H1 (cell line): ENCODE data around the gene IL21R. TPM values are rescaled to one million over a fixed set of nuclear protein-coding genes. Genes with fewer than 3 reads are reported as not detected.

Experiments used
- CTCF ChIA-PET: fragments of 300-600 bp; sonication (Branson Sonifier 250); formaldehyde crosslinking; loops from one replicate; lab custom pipeline; 2021; ENCODE audit not compliant: partially characterized antibody; lab: Charles Lee
- POLR2A ChIA-PET: fragments of 300-600 bp; sonication (Branson Sonifier 250); formaldehyde crosslinking; loops from one replicate; lab custom pipeline; 2021; ENCODE audit warnings: inconsistent platforms; ENCODE audit not compliant: partially characterized antibody; lab: Charles Lee
- DNase-seq, 2 experiments: peaks; one replicate each; pipeline versions ENCODE4 v3.0.0 to v3.0.0-alpha.2; 2010 to 2022; ENCODE audit warnings: low spot score in 2 of 2, low read depth in 1 of 2, mixed read lengths in 1 of 2
- FAIRE-seq: peaks from 2 replicates; lab custom pipeline; 2011; peaks lifted over from hg19 to GRCh38; lab: Jason Lieb, UNC
- H2AFZ ChIP-seq: 2 replicates; pipeline ENCODE4 v1.8.1; 2012; ENCODE audit warnings: low read length, inconsistent platforms
- H2AK5ac ChIP-seq: 2 replicates; pipeline ENCODE4 v1.6.1; 2013; ENCODE audit warnings: low read depth, low read length
- H2BK120ac ChIP-seq: replicated peaks from 2 replicates; pipeline ENCODE3; 2013; ENCODE audit warnings: low read depth, low read length, inconsistent platforms
- H2BK12ac ChIP-seq: 2 replicates; pipeline ENCODE4 v1.6.1; 2013; ENCODE audit warnings: low read depth, low read length
- H2BK15ac ChIP-seq: 2 replicates; pipeline ENCODE4 v1.6.1; 2013; ENCODE audit warnings: low read length
- H2BK20ac ChIP-seq: 2 replicates; pipeline ENCODE4 v1.6.1; 2013; ENCODE audit warnings: low read length
- H2BK5ac ChIP-seq: 2 replicates; pipeline ENCODE4 v1.6.1; 2013; ENCODE audit warnings: low read depth, low read length
- H3K14ac ChIP-seq: 2 replicates; pipeline ENCODE4 v1.6.1; 2013; ENCODE audit warnings: inconsistent platforms; ENCODE audit not compliant: insufficient read length
- H3K18ac ChIP-seq: 2 replicates; pipeline ENCODE4 v1.6.1; 2013; ENCODE audit warnings: low read length; ENCODE audit errors: extremely low read depth
- H3K23ac ChIP-seq: 2 replicates; pipeline ENCODE4 v1.6.1; 2013; ENCODE audit warnings: inconsistent platforms; ENCODE audit not compliant: insufficient read length
- H3K23me2 ChIP-seq: 2 replicates; pipeline ENCODE4 v1.6.1; 2013; ENCODE audit warnings: low read depth, low read length
- H3K27ac ChIP-seq: 2 replicates; pipeline ENCODE4 v1.6.1; 2011; ENCODE audit warnings: low read depth, low read length, inconsistent platforms
- H3K27me3 ChIP-seq, 4 experiments: replicated peaks in 1 of 4; 1 replicate in 1 of 4; 2 replicates in 3 of 4; pipeline versions ENCODE4 v1.6.1 to v1.8.1; 2011 to 2013; ENCODE audit warnings: low read length in 3 of 4, mild to moderate bottlenecking in 3 of 4, inconsistent platforms in 2 of 4, mixed read lengths in 2 of 4, moderate library complexity in 1 of 4; ENCODE audit not compliant: control insufficient read depth in 3 of 4, insufficient read depth in 3 of 4; ENCODE audit errors: extremely low read depth in 1 of 4
- H3K36me3 ChIP-seq, 4 experiments: 2 replicates each; pipeline versions ENCODE4 v1.6.1 to v1.8.1; 2011 to 2013; ENCODE audit warnings: mild to moderate bottlenecking in 4 of 4, low read length in 3 of 4, moderate library complexity in 2 of 4, control low read depth in 1 of 4, inconsistent platforms in 1 of 4; ENCODE audit not compliant: insufficient read depth in 4 of 4, control insufficient read depth in 2 of 4
- H3K4ac ChIP-seq: replicated peaks from 2 replicates; pipeline ENCODE3; 2013; ENCODE audit warnings: low read length, low read depth, mixed read lengths, inconsistent platforms; ENCODE audit not compliant: insufficient read length
- H3K4me1 ChIP-seq, 4 experiments: replicated peaks in 1 of 4; 1 replicate in 1 of 4; 2 replicates in 3 of 4; pipeline versions ENCODE4 v1.6.1 to v1.8.1; 2011 to 2013; ENCODE audit warnings: low read length in 3 of 4, inconsistent platforms in 2 of 4, mixed read lengths in 1 of 4; ENCODE audit not compliant: insufficient read depth in 4 of 4, control insufficient read depth in 3 of 4
- H3K4me2 ChIP-seq, 2 experiments: 2 replicates each; pipeline versions ENCODE4 v1.6.1 to v1.8.1; 2011 to 2013; ENCODE audit warnings: low read depth in 2 of 2, low read length in 2 of 2, control low read depth in 1 of 2, inconsistent platforms in 1 of 2, mild to moderate bottlenecking in 1 of 2; ENCODE audit not compliant: insufficient read depth in 1 of 2
- H3K4me3 ChIP-seq, 4 experiments: fragments of 200-600, 300-600 bp in 1 of 4; sonication (generic), shearing (Covaris generic), sonication (Bioruptor Twin) in 1 of 4; 2 replicates each; pipeline versions ENCODE4 v1.5.1 to v1.8.1; 2011 to 2016; ENCODE audit warnings: low read length in 4 of 4, low read depth in 3 of 4, control low read depth in 2 of 4, inconsistent platforms in 2 of 4, mild to moderate bottlenecking in 2 of 4, mixed read lengths in 1 of 4, moderate library complexity in 1 of 4; ENCODE audit not compliant: insufficient read depth in 2 of 4; ENCODE audit errors: extremely low read depth in 1 of 4
- H3K56ac ChIP-seq: replicated peaks from 2 replicates; pipeline ENCODE3; 2013; ENCODE audit warnings: low read depth, mild to moderate bottlenecking, mixed read lengths, low read length, inconsistent platforms; ENCODE audit not compliant: insufficient read length
- H3K79me1 ChIP-seq: 2 replicates; pipeline ENCODE4 v1.6.1; 2013; ENCODE audit warnings: low read depth, low read length, control low read depth
- H3K79me2 ChIP-seq, 2 experiments: 2 replicates each; pipeline versions ENCODE4 v1.6.1 to v1.8.1; 2012 to 2013; ENCODE audit warnings: low read length in 2 of 2, mild to moderate bottlenecking in 2 of 2, inconsistent platforms in 1 of 2; ENCODE audit not compliant: insufficient read depth in 2 of 2, control insufficient read depth in 1 of 2
- H3K9ac ChIP-seq, 4 experiments: replicated peaks in 1 of 4; 1 replicate in 1 of 4; 2 replicates in 3 of 4; pipeline versions ENCODE4 v1.6.1 to v1.8.1; 2011 to 2013; ENCODE audit warnings: low read depth in 3 of 4, low read length in 3 of 4, control low read depth in 2 of 4, mild to moderate bottlenecking in 2 of 4, moderate library complexity in 2 of 4, inconsistent platforms in 1 of 4; ENCODE audit errors: extremely low read depth in 1 of 4
- H3K9me3 ChIP-seq, 2 experiments: 2 replicates each; pipeline versions ENCODE4 v1.6.1 to v1.8.1; 2012 to 2013; ENCODE audit warnings: mild to moderate bottlenecking in 2 of 2, moderate library complexity in 2 of 2, control low read depth in 1 of 2, inconsistent platforms in 1 of 2, low read depth in 1 of 2, low read length in 1 of 2, mixed read lengths in 1 of 2; ENCODE audit not compliant: insufficient read depth in 2 of 2
- H4K20me1 ChIP-seq, 2 experiments: replicated peaks in 1 of 2; 2 replicates each; pipeline versions ENCODE3 to v1.8.1; 2011 to 2013; ENCODE audit warnings: inconsistent platforms in 2 of 2, low read length in 2 of 2, mild to moderate bottlenecking in 1 of 2; ENCODE audit not compliant: insufficient read depth in 2 of 2, control insufficient read depth in 1 of 2
- H4K5ac ChIP-seq: 2 replicates; pipeline ENCODE4 v1.6.1; 2013; ENCODE audit warnings: low read length, low read depth, mixed read lengths, inconsistent platforms; ENCODE audit not compliant: insufficient read length
- H4K8ac ChIP-seq: 2 replicates; pipeline ENCODE4 v1.8.0; 2013; ENCODE audit warnings: mild to moderate bottlenecking, moderate library complexity, low read length, inconsistent platforms; ENCODE audit not compliant: insufficient read depth; ENCODE audit errors: extremely low read depth
- H4K91ac ChIP-seq: replicated peaks from 2 replicates; pipeline ENCODE3; 2013; ENCODE audit warnings: low read length, mixed read lengths, inconsistent platforms; ENCODE audit not compliant: insufficient read length
- BACH1 ChIP-seq: IDR thresholded peaks from 2 replicates; pipeline ENCODE4 v1.6.1; 2012; ENCODE audit warnings: low read length, improper control_type of control experiment
- BRCA1 ChIP-seq: IDR thresholded peaks from 2 replicates; pipeline ENCODE4 v1.6.1; 2012; ENCODE audit warnings: low read depth, low read length, improper control_type of control experiment
- EP300 ChIP-seq, 2 experiments: IDR thresholded peaks; 1 replicate in 1 of 2; 2 replicates in 1 of 2; pipeline ENCODE4 v1.6.1; 2011 to 2012; ENCODE audit warnings: low read depth in 2 of 2, low read length in 2 of 2, mild to moderate bottlenecking in 2 of 2, borderline replicate concordance in 1 of 2, inconsistent platforms in 1 of 2, moderate library complexity in 1 of 2
- JUN ChIP-seq: IDR thresholded peaks from 2 replicates; pipeline ENCODE4 v1.6.1; 2011; ENCODE audit warnings: low read depth, mild to moderate bottlenecking, improper control_type of control experiment, low read length
- KDM1A ChIP-seq: fragments of 200-600, 300-600 bp; sonication (generic); IDR thresholded peaks from 2 replicates; pipeline ENCODE4 v1.7.1; 2016; ENCODE audit warnings: mild to moderate bottlenecking, low read length, borderline replicate concordance
- KDM5A ChIP-seq: fragments of 200-600 bp; IDR thresholded peaks from 2 replicates; pipeline ENCODE4 v1.7.1; 2012; ENCODE audit warnings: mild to moderate bottlenecking, low read length, inconsistent platforms, mixed read lengths
- POLR2AphosphoS5 ChIP-seq: IDR thresholded peaks from 2 replicates; pipeline ENCODE4 v1.6.1; 2011; ENCODE audit warnings: low read depth, low read length
- SUZ12 ChIP-seq: fragments of 200-600 bp; sonication (generic); IDR thresholded peaks from 2 replicates; pipeline ENCODE4 v1.6.1; 2012; ENCODE audit warnings: mild to moderate bottlenecking, inconsistent platforms, low read length, moderate library complexity, mixed read lengths
- TBP ChIP-seq: IDR thresholded peaks from 2 replicates; pipeline ENCODE4 v1.6.1; 2011; ENCODE audit warnings: low read depth, low read length, improper control_type of control experiment
- WGBS, 2 experiments: shearing (Covaris generic) in 1 of 2; methylation state at CpG; one replicate each; pipeline versions ENCODE4 v1.1.6 to v1.1.7; 2013 to 2015; ENCODE audit warnings: low lambda C conversion rate in 2 of 2, mixed read lengths in 2 of 2, inconsistent platforms in 1 of 2, low coverage in 1 of 2, missing lambda C conversion rate in 1 of 2; ENCODE audit not compliant: insufficient replicate concordance in 2 of 2, insufficient coverage in 1 of 2, insufficient read length in 1 of 2; ENCODE audit errors: extremely low coverage in 1 of 2, missing lambda C conversion rate in 1 of 2; 5-methylcytosine and 5-hydroxymethylcytosine counted together
- polyA plus RNA-seq, 7 experiments: library from polyadenylated mRNA; depleted of rRNA in 3 of 7; stranded (reverse) in 5 of 7; unstranded in 2 of 7; fragments of >200 nt in 5 of 7; fragments of 200-250 nt in 2 of 7; gene quantifications; 1 replicate in 5 of 7; 2 replicates in 1 of 7; 4 replicates in 1 of 7; pipeline versions ENCODE4 v1.2.1 to v1.2.3, GENCODE V29; 2011 to 2013; ENCODE audit warnings: missing spikeins in 2 of 7, mixed read lengths in 2 of 7
- total RNA-seq: library from RNA; stranded (reverse); fragmentation: NEBNext Ultra II Directional; extraction: Animal tissue kit (Norgen Biotek cat#: 25700); gene quantifications from 2 replicates; pipeline ENCODE4 v1.2.1, GENCODE V29; 2021

The IL21R gene
- total and polyA plus RNA-seq, 2 of the 8 experiments (the other 6 are each of a cell fraction or from before 2014, with no cell fraction given), result 0.34 to 0.70 TPM

GRCh38 chr16:27425961-27426360 is 24.0 kb downstream of the IL21R start:
- POLR2A ChIA-PET, result no interaction called here
- TF ChIP-seq EP300 (IDR thresholded peaks at IDR 0.05; ENCODE audit: borderline replicate concordance in 1 of 2, low read depth in 2 of 2, low read length in 2 of 2), result no peak
- TF ChIP-seq POLR2AphosphoS5, result no peak
- no peak for TF ChIP-seq KDM5A
- no peak for TF ChIP-seq BRCA1
- TF ChIP-seq TBP, result no peak
- TF ChIP-seq SUZ12, result no peak
- TF ChIP-seq JUN, result no peak
- TF ChIP-seq BACH1, result no peak
- no peak for TF ChIP-seq KDM1A

More at GRCh38 chr16:27425961-27426360, 24.0 kb downstream of the IL21R start:
- DNase-seq (no peak), FAIRE-seq (no peak)
- H4K91ac ChIP-seq, result no peak overlapping the region
- no peaks in the 10 kb centered on the region for H3K23me2 ChIP-seq
- WGBS, 2 experiments, result 86% methylated on average over 1 of the region's 1 CpG; no CpG with 5 or more reads in 1 of the 2 experiments
- no peaks in the 10 kb centered on the region for H3K79me1 ChIP-seq
- H4K8ac ChIP-seq, result no peak overlapping the region
- H4K5ac ChIP-seq, result no peak overlapping the region
- H3K36me3 ChIP-seq, result no peaks in the 10 kb centered on the region
- no peak overlapping the region for H2BK12ac ChIP-seq
- CTCF ChIA-PET, result interaction anchor here (1.5 kb wide), 1 partner anchor 12 kb away, joined by 4 read pairs; no protein-coding TSS in a partner anchor
- no peaks in the 10 kb centered on the region for H3K27me3 ChIP-seq
- peaks cover 2 to 4% of the 10 kb centered on the region in 2 experiments; a peak in 1 of 4 replicates for H3K9me3 ChIP-seq
- no peak overlapping the region for H3K9ac ChIP-seq
- no peak overlapping the region for H2AFZ ChIP-seq
- no peak overlapping the region for H3K4ac ChIP-seq
- no peak overlapping the region for H3K56ac ChIP-seq
- H2BK20ac ChIP-seq, result no peak overlapping the region
- no peak overlapping the region for H3K14ac ChIP-seq
- H2BK15ac ChIP-seq, result no peak overlapping the region
- no peaks in the 10 kb centered on the region for H4K20me1 ChIP-seq
- no peaks in the 10 kb centered on the region for H3K79me2 ChIP-seq
- H3K4me2 ChIP-seq, result no peak overlapping the region
- H3K4me1 ChIP-seq, result no peaks in the 10 kb centered on the region
- no peak overlapping the region for H2AK5ac ChIP-seq
- no peak overlapping the region for H3K4me3 ChIP-seq
- H2BK5ac ChIP-seq, result no peak overlapping the region
- no peak overlapping the region for H3K23ac ChIP-seq
- H3K18ac ChIP-seq, result no peak overlapping the region
- H3K27ac ChIP-seq, result no peak overlapping the region
- no peak overlapping the region for H2BK120ac ChIP-seq
